ENCODE results near the gene IST1. TPM values are rescaled to one million over a fixed set of nuclear protein-coding genes. Genes with fewer than 3 reads are reported as not detected.

Gene IST1
- total RNA-seq, 1 experiment from 2014 or later, result 206 TPM

GRCh38 chr16:71894229-71894920, 956 bp upstream of the IST1 start:
- BruUV-seq (replicated peaks), result TSS peak; percentile 81
- Histone ChIP-seq H3K27me3 (replicated peaks; ENCODE audit: insufficient read depth, low read depth, low read length, poor library complexity) (no peaks in the 10 kb centered on the region), H3K4me1 (ENCODE audit: insufficient read depth, low read length, poor library complexity, severe bottlenecking) (peaks cover 8% of the 10 kb centered on the region), H3K4me3 (ENCODE audit: low read depth, low read length, poor library complexity, severe bottlenecking) (peak overlapping the region; percentile 78), H3K36me3 (ENCODE audit: insufficient read depth, low read length, poor library complexity, severe bottlenecking) (no peaks in the 10 kb centered on the region), H3K27ac (ENCODE audit: low read depth, low read length, poor library complexity, severe bottlenecking) (peak overlapping the region; percentile 95), H3K9me3 (ENCODE audit: low read depth, low read length, poor library complexity, severe bottlenecking) (no peaks in the 10 kb centered on the region)
- intact Hi-C loops (cut with micrococcal nuclease; ENCODE audit: unreplicated experiment), result no loop called here
- POLR2A ChIA-PET (ENCODE audit: low non-redundant PET), result no interaction called here
- peak; percentile 35; the same call in 1 of the 2 replicates for TF ChIP-seq CTCF (conservative IDR thresholded peaks at IDR 0.05; ENCODE audit: low read depth, low read length)
- no peak for TF ChIP-seq EZH2 (IDR thresholded peaks at IDR 0.05; ENCODE audit: borderline replicate concordance, low read depth, low read length, poor library complexity, severe bottlenecking)
- CTCF ChIA-PET, result interaction anchor here (1.0 to 1.2 kb wide), 2 partner anchors 11 to 67 kb away, joined by 5 to 6 read pairs; partner anchors contain the start of gene ZNF821
- DNase-seq (ENCODE audit: low spot score), result peak; percentile 64

- ChIA-PET POLR2A (ENCODE audit: low non-redundant PET) (interaction anchor here (0.5 kb wide), 1 partner anchor 20 kb away, joined by 5 read pairs; no protein-coding TSS in a partner anchor), CTCF (no interaction called here)
- H3K4me1 ChIP-seq (ENCODE audit: insufficient read depth, low read length, poor library complexity, severe bottlenecking), result peaks cover 8% of the 10 kb centered on the region
- TF ChIP-seq EZH2 (IDR thresholded peaks at IDR 0.05; ENCODE audit: borderline replicate concordance, low read depth, low read length, poor library complexity, severe bottlenecking) (no peak), CTCF (conservative IDR thresholded peaks at IDR 0.05; ENCODE audit: low read depth, low read length) (no peak)
- H3K27me3 ChIP-seq (replicated peaks; ENCODE audit: insufficient read depth, low read depth, low read length, poor library complexity), result no peaks in the 10 kb centered on the region
- no peaks in the 10 kb centered on the region for H3K36me3 ChIP-seq (ENCODE audit: insufficient read depth, low read length, poor library complexity, severe bottlenecking)
- intact Hi-C loops (cut with micrococcal nuclease; ENCODE audit: unreplicated experiment), result loop anchor here (1.0 to 5.0 kb wide), 2 partner anchors 12 to 89 kb away; partner anchors contain the start of genes AP1G1 and ZNF821
- DNase-seq (ENCODE audit: low spot score), result peak; percentile 41
- H3K27ac ChIP-seq (ENCODE audit: low read depth, low read length, poor library complexity, severe bottlenecking), result peak overlapping the region; percentile 95
- no TSS peak for BruUV-seq (replicated peaks)
- H3K9me3 ChIP-seq (ENCODE audit: low read depth, low read length, poor library complexity, severe bottlenecking), result no peaks in the 10 kb centered on the region
- peak overlapping the region; percentile 78 for H3K4me3 ChIP-seq (ENCODE audit: low read depth, low read length, poor library complexity, severe bottlenecking)
These were observed 491 bp downstream of the IST1 start for GRCh38 chr16:71895679-71896365.

- Histone ChIP-seq H3K27ac (ENCODE audit: low read depth, low read length, poor library complexity, severe bottlenecking) (no peak overlapping the region), H3K36me3 (ENCODE audit: insufficient read depth, low read length, poor library complexity, severe bottlenecking) (no peaks in the 10 kb centered on the region), H3K4me3 (ENCODE audit: low read depth, low read length, poor library complexity, severe bottlenecking) (peak overlapping the region; percentile 78), H3K9me3 (ENCODE audit: low read depth, low read length, poor library complexity, severe bottlenecking) (no peaks in the 10 kb centered on the region), H3K4me1 (ENCODE audit: insufficient read depth, low read length, poor library complexity, severe bottlenecking) (peaks cover 8% of the 10 kb centered on the region), H3K27me3 (replicated peaks; ENCODE audit: insufficient read depth, low read depth, low read length, poor library complexity) (no peaks in the 10 kb centered on the region)
- BruUV-seq (replicated peaks), result no TSS peak
- TF ChIP-seq CTCF (conservative IDR thresholded peaks at IDR 0.05; ENCODE audit: low read depth, low read length) (no peak), EZH2 (IDR thresholded peaks at IDR 0.05; ENCODE audit: borderline replicate concordance, low read depth, low read length, poor library complexity, severe bottlenecking) (no peak)
- ChIA-PET POLR2A (ENCODE audit: low non-redundant PET) (no interaction called here), CTCF (interaction anchor here (0.5 kb wide), 1 partner anchor 31 kb away, joined by 3 read pairs; no protein-coding TSS in a partner anchor)
- intact Hi-C loops (cut with micrococcal nuclease; ENCODE audit: unreplicated experiment), result loop anchor here (5.0 kb wide), 1 partner anchor 90 kb away; the partner anchor contains the start of gene AP1G1
- no peak for DNase-seq (ENCODE audit: low spot score)
These were observed 1.5 kb downstream of the IST1 start for GRCh38 chr16:71896764-71897368.

Data from A673 (cell line).